Endothelial cell of umbilical vein (primary cell): ENCODE data around the gene CIB1. TPM values are rescaled to one million over a fixed set of nuclear protein-coding genes. Genes with fewer than 3 reads are reported as not detected.

Source experiments
- BruUV-seq: library from RNA; stranded (reverse); fragments of 400-500 nt; replicated peaks from 2 replicates; lab custom pipeline; 2021; lab: Mats Ljungman, UMichigan
- CTCF ChIA-PET: fragments of 300-600, 350-600 bp; sonication (Branson Sonifier 250); formaldehyde crosslinking; loops from one replicate; lab custom pipeline; 2021; ENCODE audit warnings: antibody characterized with exemption, inconsistent platforms; lab: Charles Lee
- POLR2A ChIA-PET: fragments of 300-600, 350-600 bp; sonication (Branson Sonifier 250); formaldehyde crosslinking; loops from one replicate; lab custom pipeline; 2021; ENCODE audit warnings: antibody characterized with exemption, inconsistent platforms; lab: Charles Lee
- DNase-seq: peaks from one replicate; pipeline ENCODE4 v3.0.0-alpha.2; 2011; ENCODE audit warnings: low read depth, low spot score
- FAIRE-seq: peaks from 2 replicates; lab custom pipeline; 2011; peaks lifted over from hg19 to GRCh38; lab: Jason Lieb, UNC
- H2AFZ ChIP-seq: 2 replicates; pipeline ENCODE4 v1.6.0; 2012; ENCODE audit warnings: low read depth, low read length, control low read depth, inconsistent platforms
- H3K27ac ChIP-seq: 2 replicates; pipeline ENCODE4 v1.5.1; 2011; ENCODE audit warnings: low read depth, mild to moderate bottlenecking, control low read depth, low read length, moderate library complexity; ENCODE audit not compliant: insufficient read depth
- H3K27me3 ChIP-seq, 2 experiments: 2 replicates each; pipeline versions ENCODE4 v1.6.0 to v1.6.1; 2011; ENCODE audit warnings: low read length in 2 of 2, mixed read lengths in 1 of 2; ENCODE audit not compliant: control insufficient read depth in 2 of 2, insufficient read depth in 2 of 2
- H3K36me3 ChIP-seq, 2 experiments: 2 replicates in 1 of 2; 3 replicates in 1 of 2; pipeline ENCODE4 v1.5.1; 2011; ENCODE audit warnings: low read length in 2 of 2, mild to moderate bottlenecking in 1 of 2, moderate library complexity in 1 of 2; ENCODE audit not compliant: control insufficient read depth in 2 of 2, insufficient read depth in 2 of 2; ENCODE audit errors: extremely low read depth in 1 of 2
- H3K4me1 ChIP-seq: 3 replicates; pipeline ENCODE4 v1.5.1; 2011; ENCODE audit warnings: mild to moderate bottlenecking, low read length; ENCODE audit not compliant: control insufficient read depth, insufficient read depth; ENCODE audit errors: extremely low read depth
- H3K4me2 ChIP-seq: 2 replicates; pipeline ENCODE4 v1.6.1; 2011; ENCODE audit warnings: low read length, control low read depth, mixed read lengths; ENCODE audit not compliant: insufficient read depth
- H3K4me3 ChIP-seq, 3 experiments: fragments of 200-600 bp in 1 of 3; sonication (generic), shearing (Covaris generic) in 1 of 3; replicated peaks in 1 of 3; 2 replicates each; pipeline ENCODE4 v1.5.1; 2011 to 2016; ENCODE audit warnings: control low read depth in 3 of 3, low read length in 3 of 3, mild to moderate bottlenecking in 2 of 3, inconsistent platforms in 1 of 3, low read depth in 1 of 3, moderate library complexity in 1 of 3; ENCODE audit not compliant: insufficient read depth in 1 of 3
- H3K79me2 ChIP-seq: 2 replicates; pipeline ENCODE4 v1.6.0; 2012; ENCODE audit warnings: low read length, inconsistent platforms; ENCODE audit not compliant: control insufficient read depth, insufficient read depth
- H3K9ac ChIP-seq: replicated peaks from 2 replicates; pipeline ENCODE3; 2011; ENCODE audit warnings: low read length, control low read depth; ENCODE audit not compliant: insufficient read depth; ENCODE audit errors: extremely low read depth
- H3K9me1 ChIP-seq: replicated peaks from 3 replicates; pipeline ENCODE4 v1.6.0; 2011; ENCODE audit warnings: mild to moderate bottlenecking, low read length; ENCODE audit not compliant: control insufficient read depth, insufficient read depth; ENCODE audit errors: extremely low read depth
- H3K9me3 ChIP-seq: replicated peaks from 2 replicates; pipeline ENCODE4 v1.5.1; 2012; ENCODE audit warnings: low read length, inconsistent platforms; ENCODE audit not compliant: control insufficient read depth, insufficient read depth
- H4K20me1 ChIP-seq: replicated peaks from 2 replicates; pipeline ENCODE3; 2011; ENCODE audit warnings: mild to moderate bottlenecking, low read length; ENCODE audit not compliant: control insufficient read depth, insufficient read depth; ENCODE audit errors: extremely low read depth
- CTCF ChIP-seq, 2 donors: IDR thresholded peaks; 1 replicate in 1 of 2; 2 replicates in 1 of 2; pipeline ENCODE4 v1.5.1; 2011; ENCODE audit warnings: low read length in 2 of 2, mild to moderate bottlenecking in 2 of 2, moderate library complexity in 2 of 2, control low read depth in 1 of 2, inconsistent platforms in 1 of 2, low read depth in 1 of 2; ENCODE audit not compliant: insufficient read depth in 1 of 2; ENCODE audit errors: extremely low read depth in 1 of 2
- FOS ChIP-seq: IDR thresholded peaks from 2 replicates; pipeline ENCODE4 v1.6.1; 2011; ENCODE audit warnings: mild to moderate bottlenecking, low read length, moderate library complexity, borderline replicate concordance; ENCODE audit not compliant: insufficient read depth
- GATA2 ChIP-seq: IDR thresholded peaks from 2 replicates; pipeline ENCODE4 v1.7.0; 2011; ENCODE audit warnings: low read depth, mild to moderate bottlenecking, moderate library complexity, mixed read lengths, low read length; ENCODE audit not compliant: insufficient read length, insufficient read depth
- MAX ChIP-seq: IDR thresholded peaks from 2 replicates; pipeline ENCODE4 v1.6.1; 2011; ENCODE audit not compliant: insufficient read depth, insufficient read length
- MYC ChIP-seq: IDR thresholded peaks from one replicate; pipeline ENCODE4 v1.6.1; 2011; ENCODE audit warnings: mild to moderate bottlenecking, low read depth, low read length
- POLR2A ChIP-seq: IDR thresholded peaks from 2 replicates; pipeline ENCODE4 v1.6.1; 2012; ENCODE audit warnings: low read depth, mild to moderate bottlenecking, control low read depth, low read length
- dilution Hi-C: fragments of 300-500 bp; cut with MboI; formaldehyde crosslinking; loops from one replicate; pipeline ENCODE4 v1.15.0; 2019; ENCODE audit warnings: low sequenced_read_pairs; ENCODE audit not compliant: extremely low pct_ligation_motif_present
- intact Hi-C: fragments of 100-400 bp; cut with micrococcal nuclease; formaldehyde crosslinking; loops from one replicate; pipeline ENCODE4 v1.10.0; 2022
- polyA plus RNA-seq, 4 experiments: library from polyadenylated mRNA; depleted of rRNA in 3 of 4; stranded (reverse) in 3 of 4; unstranded in 1 of 4; fragments of >200 nt; gene quantifications; 2 replicates each; pipeline versions ENCODE4 v1.2.1 to v1.2.3, GENCODE V29; 2011 to 2012; ENCODE audit warnings: missing spikeins in 1 of 4
- total RNA-seq: library from RNA; stranded (reverse); gene quantifications from 2 replicates; pipeline ENCODE4 v1.2.3, GENCODE V29; 2021

CIB1 gene
- total and polyA plus RNA-seq, 2 donors (not counting 3 experiments of a cell fraction or from before 2014, with no cell fraction given), result 58.3 to 105 TPM

GRCh38 chr15:90217671-90218394 is 15.9 kb downstream of the CIB1 start:
- H3K9me3 ChIP-seq, result no peaks in the 10 kb centered on the region
- H3K4me1 ChIP-seq, result no peaks in the 10 kb centered on the region
- no peaks in the 10 kb centered on the region for H4K20me1 ChIP-seq
- dilution Hi-C loops (loop anchor here (10.0 kb wide), 1 partner anchor 73 kb away; no protein-coding TSS in a partner anchor), intact Hi-C loops (loop anchor here (10.0 kb wide), 1 partner anchor 323 kb away; the partner anchor contains the start of gene AP3S2)
- H3K4me2 ChIP-seq, result no peak overlapping the region
- FAIRE-seq (no peak), DNase-seq (no peak)
- H3K27me3 ChIP-seq, result no peaks in the 10 kb centered on the region
- POLR2A ChIA-PET, result no interaction called here
- H3K9ac ChIP-seq, result no peak overlapping the region
- BruUV-seq, result no TSS peak
- no peak overlapping the region for H3K4me3 ChIP-seq
- H3K36me3 ChIP-seq, result no peaks in the 10 kb centered on the region
- no peak for TF ChIP-seq FOS
- no peak for TF ChIP-seq CTCF (IDR thresholded peaks at IDR 0.05; ENCODE audit: extremely low read depth in 1 of 2, insufficient read depth in 1 of 2, low read depth in 1 of 2, low read length in 2 of 2)
- TF ChIP-seq POLR2A, result no peak
- no peak for TF ChIP-seq MAX
- TF ChIP-seq MYC, result no peak
- TF ChIP-seq GATA2, result no peak
- no peaks in the 10 kb centered on the region for H3K9me1 ChIP-seq
- H3K27ac ChIP-seq, result no peak overlapping the region
- H2AFZ ChIP-seq, result no peak overlapping the region
- no peaks in the 10 kb centered on the region for H3K79me2 ChIP-seq
- CTCF ChIA-PET, result interaction anchor here (1.1 to 4.4 kb wide), 2 partner anchors 14 to 15 kb away, joined by 3 to 34 read pairs; partner anchors contain the start of gene SEMA4B
